GM21390 (cell line): ENCODE results near the gene PSMA2.
A peak's percentile ranks its signal among the peaks of the same experiment; 100 is the strongest.

Source experiments
- ATAC-seq: cut with Tn5 transposase; IDR thresholded peaks from one replicate; pipeline ENCODE4 v1.9.1; 2021; ENCODE audit not compliant: unreplicated experiment

The PSMA2 gene

DNA sequence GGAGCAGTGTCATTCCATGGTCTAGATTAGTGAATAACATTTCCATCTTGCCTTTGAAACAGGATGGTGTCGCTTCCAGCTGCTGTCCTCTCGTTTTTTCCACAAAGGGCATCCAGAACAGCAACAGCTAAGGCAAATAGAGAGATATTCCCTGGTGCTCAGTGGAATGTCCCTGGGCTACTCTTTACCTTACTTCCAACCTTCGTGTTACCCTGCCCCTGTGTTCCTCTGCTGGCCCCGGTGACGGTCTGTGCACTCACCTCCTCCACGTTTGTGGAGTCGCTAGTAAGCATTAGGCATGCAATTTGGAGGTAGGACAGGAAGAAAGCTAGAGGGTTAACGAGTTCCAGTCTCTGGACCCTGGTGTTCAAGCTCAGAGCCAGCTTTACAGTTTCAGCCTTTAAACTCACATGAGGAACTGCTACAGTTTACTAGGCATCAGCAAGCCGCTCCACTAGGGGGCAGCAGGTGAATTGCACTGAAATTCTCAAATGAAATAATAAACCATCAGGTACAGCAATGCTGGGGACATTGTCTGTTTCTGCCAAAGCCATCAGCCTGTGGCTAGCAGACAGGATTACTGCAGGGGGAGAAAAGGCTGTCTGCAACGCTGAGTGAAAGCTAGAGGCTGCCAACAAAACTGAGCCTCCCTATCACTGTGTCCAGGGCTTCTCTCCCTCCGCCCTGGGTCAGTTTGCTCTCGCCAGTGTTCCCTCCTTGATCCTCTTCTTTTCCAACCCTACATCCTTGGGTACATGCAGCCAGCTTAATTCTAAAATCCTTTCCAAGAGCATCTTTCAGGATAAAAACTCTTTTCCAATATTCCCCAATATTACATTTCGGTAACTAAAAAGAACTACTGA lies 9.2 kb upstream of the PSMA2 start:
- ATAC-seq, result peak; percentile 52

GRCh38 chr7:42939457-42940240 lies 7.7 kb upstream of the PSMA2 start:
- ATAC-seq, result no peak

GRCh38 chr7:42935861-42936260 lies 3.9 kb upstream of the PSMA2 start:
- no peak for ATAC-seq

- ATAC-seq, result no peak
Observed at GRCh38 chr7:42934291-42934690, 2.3 kb upstream of the PSMA2 start.

DNA sequence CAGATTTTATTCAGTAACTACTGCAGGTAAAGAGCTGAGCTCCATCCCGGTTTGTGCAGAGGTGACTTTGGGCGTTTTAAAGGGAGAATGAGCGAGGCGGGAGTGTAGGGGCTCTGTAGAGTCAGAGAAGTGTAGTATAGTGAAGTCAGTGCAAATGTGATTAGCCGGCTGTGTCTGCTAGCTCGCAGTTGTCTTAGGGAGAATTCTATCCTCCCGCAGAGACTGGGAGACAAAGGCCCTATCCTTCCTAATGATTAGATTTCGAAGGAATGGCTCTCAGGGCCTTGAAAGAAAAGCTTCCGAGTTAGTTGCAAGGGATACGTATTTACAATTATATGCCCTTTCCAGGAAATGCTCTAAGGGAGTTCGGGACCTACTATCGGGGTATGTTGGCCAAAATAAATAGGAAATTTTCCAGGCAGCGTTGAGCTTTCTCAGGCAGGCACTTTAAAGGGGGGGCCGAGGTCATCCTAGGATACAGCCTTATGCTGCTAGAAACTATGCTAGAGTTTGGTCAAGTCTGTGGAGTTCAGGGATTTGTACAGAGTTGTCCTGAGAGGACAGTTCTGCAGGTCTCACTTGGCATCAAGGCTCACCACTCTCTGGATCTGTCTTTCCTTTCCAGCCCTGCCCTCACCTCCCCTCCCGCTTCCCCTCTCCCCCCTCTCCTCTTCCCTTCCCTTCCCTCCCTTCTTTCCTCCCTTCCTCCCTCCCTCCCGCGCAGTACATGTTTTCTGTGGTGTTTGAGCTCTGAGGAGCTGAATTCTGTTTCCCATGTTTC lies 1.0 kb upstream of the PSMA2 start:
- no peak for ATAC-seq

GRCh38 chr7:42931447-42931833 lies 534 bp downstream of the PSMA2 start:
- no peak for ATAC-seq

- ATAC-seq, result no peak
Observed at GRCh38 chr7:42930889-42931288, 1.1 kb downstream of the PSMA2 start.

DNA sequence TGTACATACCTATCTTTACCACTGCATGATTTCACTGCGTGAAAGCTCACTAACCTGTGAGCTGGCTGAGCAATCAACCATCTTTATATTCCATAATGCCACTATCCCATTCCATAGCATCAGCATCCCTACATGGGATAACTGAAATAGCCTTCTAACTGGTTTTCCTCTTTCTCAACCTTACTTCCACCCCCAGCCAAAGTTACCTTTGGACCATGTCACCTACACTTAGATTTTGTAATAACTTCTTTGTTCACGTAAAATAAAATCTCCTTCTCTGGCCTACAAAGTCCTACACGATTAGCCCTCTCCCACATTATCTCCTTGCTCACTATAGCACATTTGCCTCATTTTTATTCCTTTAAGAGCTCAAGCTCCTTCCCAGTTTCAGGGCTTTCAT lies 2.5 kb downstream of the PSMA2 start:
- no peak for ATAC-seq

GRCh38 chr7:42928754-42929153 lies 3.2 kb downstream of the PSMA2 start:
- ATAC-seq, result no peak

DNA sequence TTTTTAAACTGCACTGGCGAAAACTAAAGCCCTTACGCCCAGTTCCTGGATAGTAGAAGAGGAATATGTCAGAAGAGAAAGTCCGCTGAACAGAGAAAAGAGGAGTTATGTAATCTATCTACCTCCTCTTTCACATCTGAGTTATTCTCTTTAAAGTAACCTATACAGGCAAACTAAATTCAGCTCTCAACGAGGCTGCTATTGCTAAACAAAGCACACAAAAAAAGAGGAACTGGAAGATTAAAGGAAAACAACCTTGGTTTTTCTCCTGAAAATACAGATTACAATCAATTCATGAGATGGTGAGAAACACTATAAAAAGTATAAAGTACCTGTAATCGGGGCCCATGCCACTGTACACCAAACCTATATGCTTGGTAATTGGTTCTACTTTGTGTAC lies 5.8 kb downstream of the PSMA2 start:
- no peak for ATAC-seq

DNA sequence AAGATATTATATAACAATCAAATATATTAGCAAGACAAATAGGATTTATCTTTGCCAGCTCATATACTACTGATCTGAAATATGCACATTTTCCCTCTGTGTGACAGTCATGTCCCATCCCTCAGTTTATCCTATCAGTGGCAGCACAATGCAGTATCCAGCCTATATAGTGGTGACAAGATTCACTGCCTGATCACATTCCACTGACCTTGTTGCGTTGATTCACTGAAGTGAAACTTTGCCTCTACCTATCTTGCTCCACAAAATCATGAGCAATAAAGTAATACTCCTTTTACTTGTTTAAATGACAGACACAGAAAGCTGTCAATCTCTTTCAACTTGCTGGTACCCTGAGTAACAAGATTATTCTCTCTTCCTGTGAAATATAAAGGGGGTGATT lies 6.3 kb downstream of the PSMA2 start:
- ATAC-seq, result no peak

DNA sequence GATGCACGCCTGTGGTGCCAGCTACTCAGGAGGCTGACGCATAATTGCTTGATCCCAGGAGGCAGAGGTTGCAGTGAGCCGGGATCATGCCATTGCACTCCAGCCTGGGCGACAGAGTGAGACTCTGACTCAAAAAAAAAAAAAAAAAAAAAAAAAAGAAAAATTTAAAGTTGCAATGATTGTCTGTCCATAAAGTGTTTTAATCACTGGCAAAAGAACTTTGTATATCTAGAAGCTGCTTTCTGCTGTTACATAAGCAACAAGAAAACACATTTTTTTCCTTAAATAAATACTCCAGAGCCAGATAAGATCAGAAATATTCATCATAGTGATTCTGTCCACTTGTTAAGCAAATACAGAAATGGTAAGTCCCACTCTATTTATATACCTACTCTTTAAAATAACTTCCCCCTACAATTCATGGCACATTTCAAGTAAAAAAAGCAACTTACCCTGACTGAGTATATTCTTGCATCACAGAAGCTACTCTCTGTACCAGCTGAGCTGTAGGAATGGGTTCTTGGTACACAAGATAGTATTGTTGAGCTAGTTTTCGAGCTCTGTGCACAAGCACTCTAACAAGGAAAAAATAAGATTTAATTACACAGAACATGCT lies 7.6 kb downstream of the PSMA2 start:
- no peak for ATAC-seq

DNA sequence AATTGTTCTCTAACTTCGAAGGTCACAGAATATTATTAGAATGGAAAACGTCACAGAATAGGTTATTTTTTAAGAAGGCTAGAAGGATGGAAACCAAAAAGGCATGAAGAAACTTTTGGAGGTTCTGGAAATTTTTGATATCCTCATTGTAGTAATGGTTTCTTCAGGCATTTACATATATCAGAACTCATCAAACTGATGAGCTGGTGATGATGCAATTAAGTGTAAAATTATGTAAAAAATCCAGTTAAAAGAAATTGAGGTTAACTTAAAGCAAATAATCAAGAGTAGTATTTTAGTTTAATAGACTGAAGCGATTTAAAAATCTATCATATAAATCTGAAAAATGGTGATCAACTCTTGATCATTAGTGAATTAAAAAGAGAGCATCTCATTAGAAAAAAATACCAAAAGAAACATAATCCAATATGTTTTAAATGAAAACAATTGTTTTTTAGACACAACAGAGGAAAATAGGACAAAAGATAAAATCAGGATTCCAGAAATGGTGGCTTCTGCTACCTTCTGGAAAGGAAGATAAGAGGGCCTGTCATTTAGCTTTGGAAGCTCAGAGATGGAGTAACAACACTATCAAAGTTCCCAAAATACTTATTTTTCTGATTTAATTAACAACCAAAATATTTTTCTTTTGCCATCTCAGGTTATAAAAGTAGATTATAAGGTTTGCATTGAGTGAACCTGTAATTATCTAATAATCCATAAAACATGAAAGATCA lies 9.8 kb downstream of the PSMA2 start:
- ATAC-seq, result no peak

DNA sequence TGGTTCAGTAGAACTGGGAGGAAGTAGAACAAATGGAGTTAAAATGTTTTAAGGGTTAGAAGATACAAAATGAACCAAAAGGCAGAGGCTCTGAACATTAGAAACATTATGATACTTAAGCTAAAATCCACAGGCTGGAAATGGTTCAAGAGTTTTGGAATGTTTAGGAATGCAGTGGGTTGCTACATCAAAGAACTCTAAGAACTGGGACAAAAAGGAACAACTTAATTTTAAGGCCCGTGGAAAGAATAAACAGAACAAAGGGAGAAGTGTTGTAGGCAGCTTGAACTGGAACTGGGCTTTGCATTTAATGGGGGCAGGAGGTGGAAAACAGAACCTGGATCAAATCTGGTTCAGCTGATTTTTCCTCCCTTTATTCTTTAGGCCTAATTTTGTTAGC lies 16.6 kb downstream of the PSMA2 start:
- ATAC-seq, result no peak

DNA sequence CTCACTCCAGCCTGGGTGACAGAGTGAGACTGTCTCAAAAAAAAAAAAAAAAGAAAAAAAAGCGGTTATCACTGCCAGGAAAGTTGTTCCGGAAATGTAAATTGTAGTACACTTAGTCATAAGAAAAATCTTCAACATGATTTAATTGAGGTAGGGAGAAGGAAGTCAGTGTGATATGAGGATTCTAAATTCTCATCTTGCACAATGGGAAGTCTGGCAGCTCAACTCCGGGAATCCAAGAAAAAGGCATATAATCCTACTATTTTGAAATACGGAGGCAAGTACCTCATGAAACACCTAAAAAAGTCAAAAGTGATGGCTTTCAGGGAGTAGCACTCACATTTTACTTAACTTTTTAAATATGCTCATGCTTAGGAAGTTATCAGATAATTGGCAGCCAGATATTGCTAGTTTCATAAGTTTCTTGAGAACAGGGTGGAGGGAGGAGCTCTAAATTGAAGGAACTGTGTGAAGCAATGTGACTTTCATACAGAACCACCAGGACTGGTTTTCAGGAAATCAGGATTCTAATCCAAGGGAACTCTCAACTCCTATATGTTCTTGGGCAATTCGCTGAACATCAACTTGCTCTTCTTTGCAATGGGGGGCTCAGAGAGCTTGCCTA lies 17.4 kb downstream of the PSMA2 start:
- ATAC-seq, result no peak

GRCh38 chr7:42914009-42914408 lies 18.0 kb downstream of the PSMA2 start:
- no peak for ATAC-seq

DNA sequence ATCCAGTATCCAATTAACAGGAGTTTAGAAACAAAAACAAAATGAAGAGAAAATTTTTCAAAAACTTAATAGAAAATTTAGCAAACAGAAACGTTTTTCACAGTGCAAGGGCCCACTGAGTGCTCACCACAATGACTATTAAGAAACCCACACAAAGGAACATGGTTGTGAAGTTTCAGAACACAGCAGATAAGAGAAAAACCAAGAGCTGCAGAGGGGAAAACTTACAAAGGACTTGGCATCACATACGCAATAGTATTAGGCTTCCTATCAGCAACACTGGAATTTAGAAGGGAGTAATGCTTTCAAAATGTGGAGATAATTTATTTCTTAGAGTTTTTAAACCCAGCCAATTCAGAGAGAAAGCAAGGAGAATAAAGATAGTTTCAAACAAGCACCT lies 18.4 kb downstream of the PSMA2 start:
- ATAC-seq, result no peak

- ATAC-seq, result peak; percentile 91
Observed at GRCh38 chr7:42911454-42912447, 20.2 kb downstream of the PSMA2 start, which contains the start of gene C7orf25. Gene C7orf25, minus strand, starts transcription at chr7:42912070. Its CDS starts 1,170 bp downstream, at chr7:42910900.

DNA sequence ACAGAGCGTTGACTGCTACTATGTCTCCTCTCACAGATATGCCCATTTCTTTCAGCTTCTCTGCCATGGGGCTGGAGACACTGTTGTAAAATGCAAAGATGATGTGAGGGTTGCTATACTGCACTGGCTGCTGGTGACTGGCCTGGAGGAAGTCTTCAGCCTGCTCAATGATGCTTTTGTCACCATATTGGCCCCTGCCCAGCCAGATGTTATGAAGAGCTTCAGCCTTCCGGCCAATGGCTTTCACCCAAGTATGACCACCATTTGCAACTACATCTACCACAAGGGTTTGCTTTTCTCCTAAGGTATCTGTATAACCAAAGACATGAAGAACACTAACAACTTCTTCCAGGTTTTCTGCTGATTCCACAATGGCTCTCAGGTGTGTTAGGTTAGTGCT lies 21.7 kb downstream of the PSMA2 start:
- no peak for ATAC-seq
